22Rv1 (cell line): Measurements from ENCODE around the gene ADGRD2.

ENCODE experiments used
- ZFX ChIP-seq: fragments of 450-650 bp; IDR thresholded peaks from 2 replicates; pipeline ENCODE4 v1.6.1; 2017; ENCODE audit warnings: antibody characterized with exemption, borderline replicate concordance
- TF ChIP-seq, protein P1 (sequence below): fragments of 450-650 bp; IDR thresholded peaks from 2 replicates; pipeline ENCODE4 v1.5.1; 2017; ENCODE audit warnings: mild to moderate bottlenecking

DNA sequence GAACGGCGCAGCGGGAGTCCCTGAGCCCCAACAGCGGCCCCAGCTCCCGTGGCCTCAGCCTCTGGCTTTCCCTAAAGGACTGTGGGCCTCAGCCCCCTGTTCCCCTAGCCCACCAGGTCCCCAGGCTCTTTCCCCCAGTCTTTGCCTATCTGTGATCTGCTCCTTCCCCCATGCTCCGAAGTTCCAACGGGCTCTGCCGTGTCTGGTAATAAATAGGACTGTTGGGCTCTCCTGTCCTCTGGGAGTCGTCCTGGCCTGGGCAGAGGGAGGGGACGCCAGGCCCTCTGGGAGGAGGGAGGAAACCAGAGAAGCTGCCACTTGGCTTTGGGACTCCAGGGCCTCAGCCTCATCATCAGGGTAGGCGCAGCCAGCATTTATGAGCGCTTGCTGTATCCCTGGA, 28.1 kb downstream of the ADGRD2 start:
- TF ChIP-seq, protein P1, sequence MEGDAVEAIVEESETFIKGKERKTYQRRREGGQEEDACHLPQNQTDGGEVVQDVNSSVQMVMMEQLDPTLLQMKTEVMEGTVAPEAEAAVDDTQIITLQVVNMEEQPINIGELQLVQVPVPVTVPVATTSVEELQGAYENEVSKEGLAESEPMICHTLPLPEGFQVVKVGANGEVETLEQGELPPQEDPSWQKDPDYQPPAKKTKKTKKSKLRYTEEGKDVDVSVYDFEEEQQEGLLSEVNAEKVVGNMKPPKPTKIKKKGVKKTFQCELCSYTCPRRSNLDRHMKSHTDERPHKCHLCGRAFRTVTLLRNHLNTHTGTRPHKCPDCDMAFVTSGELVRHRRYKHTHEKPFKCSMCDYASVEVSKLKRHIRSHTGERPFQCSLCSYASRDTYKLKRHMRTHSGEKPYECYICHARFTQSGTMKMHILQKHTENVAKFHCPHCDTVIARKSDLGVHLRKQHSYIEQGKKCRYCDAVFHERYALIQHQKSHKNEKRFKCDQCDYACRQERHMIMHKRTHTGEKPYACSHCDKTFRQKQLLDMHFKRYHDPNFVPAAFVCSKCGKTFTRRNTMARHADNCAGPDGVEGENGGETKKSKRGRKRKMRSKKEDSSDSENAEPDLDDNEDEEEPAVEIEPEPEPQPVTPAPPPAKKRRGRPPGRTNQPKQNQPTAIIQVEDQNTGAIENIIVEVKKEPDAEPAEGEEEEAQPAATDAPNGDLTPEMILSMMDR: no peak
- no peak for TF ChIP-seq ZFX
